Stomach (tissue), 9 donors: ENCODE data around the gene ZDBF2. TPM values are rescaled to one million over a fixed set of nuclear protein-coding genes. Genes with fewer than 3 reads are reported as not detected.

Source experiments
- DNase-seq, 2 donors: peaks; one replicate each; pipeline versions ENCODE4 v3.0.0 to v3.0.0-alpha.2; 2013 to 2019
- H3K27ac ChIP-seq, 5 donors: fragments of 200-600 bp in 4 of 5; sonication (generic) in 4 of 5; one replicate each; pipeline ENCODE4 v1.5.1; 2013 to 2019; ENCODE audit warnings: mild to moderate bottlenecking in 1 of 5, moderate library complexity in 1 of 5
- H3K27me3 ChIP-seq, 3 donors: fragments of 200-600 bp; sonication (generic); one replicate each; pipeline ENCODE4 v1.5.1; 2017 to 2019; ENCODE audit warnings: mixed run types in 1 of 3
- H3K36me3 ChIP-seq, 4 donors: fragments of 200-600 bp; sonication (generic); 1 replicate in 3 of 4; 2 replicates in 1 of 4; pipeline ENCODE4 v1.5.1; 2016 to 2019
- H3K4me1 ChIP-seq, 4 donors: fragments of 200-600 bp; sonication (generic); one replicate each; pipeline ENCODE4 v1.5.1; 2016 to 2019
- H3K4me3 ChIP-seq, 4 donors: fragments of 200-600 bp; sonication (generic) in 3 of 4; one replicate each; pipeline ENCODE4 v1.5.1; 2016 to 2019; ENCODE audit warnings: mild to moderate bottlenecking in 1 of 4
- H3K9me3 ChIP-seq, 4 donors: fragments of 200-600 bp; sonication (generic); one replicate each; pipeline ENCODE4 v1.5.1; 2016 to 2019
- CTCF ChIP-seq, 7 experiments: fragments of 450-650 bp in 4 of 7; fragments of 200-600 bp in 3 of 7; sonication (generic) in 3 of 7; IDR thresholded peaks; one replicate each; pipeline ENCODE4 v1.5.1; 2016 to 2019; ENCODE audit warnings: antibody characterized with exemption in 7 of 7, control low read depth in 2 of 7, mild to moderate bottlenecking in 1 of 7
- EP300 ChIP-seq: sonication (generic); formaldehyde crosslinking; IDR thresholded peaks from one replicate; pipeline ENCODE4 v1.6.1; 2017; ENCODE audit warnings: antibody characterized with exemption
- POLR2A ChIP-seq, 4 donors: fragments of 450-650 bp; IDR thresholded peaks; one replicate each; pipeline ENCODE4 v1.6.1; 2016; ENCODE audit warnings: antibody characterized with exemption in 4 of 4, control low read depth in 2 of 4, mild to moderate bottlenecking in 1 of 4, moderate library complexity in 1 of 4
- POLR2AphosphoS5 ChIP-seq, 3 donors: sonication (generic); formaldehyde crosslinking; IDR thresholded peaks; one replicate each; pipeline ENCODE4 v1.6.1; 2016; ENCODE audit warnings: antibody characterized with exemption in 3 of 3
- WGBS, 5 donors: extraction: QIAGEN DNeasy Blood & Tissue Kit in 3 of 5; methylation state at CpG; one replicate each; pipeline versions ENCODE4 v1.1.5 to v1.1.7; 2013 to 2018; 5-methylcytosine and 5-hydroxymethylcytosine counted together
- intact Hi-C: fragments of 100-400 bp; cut with DNase I; formaldehyde crosslinking; loops from one replicate; pipeline ENCODE4 v1.15.1; 2023; ENCODE audit warnings: low total_unique reads
- polyA plus RNA-seq, 3 donors: library from polyadenylated mRNA; stranded (reverse); fragments of 200-250 nt; gene quantifications; one replicate each; pipeline ENCODE4 v1.2.3, GENCODE V29; 2013
- small RNA-seq, 4 donors: library from RNA; depleted of rRNA; stranded (forward); fragments of <200 nt; gene quantifications; one replicate each; pipeline ENCODE3, GENCODE V24; 2016
- total RNA-seq, 5 donors: library from RNA; depleted of rRNA; stranded (reverse); fragments of >200 nt; gene quantifications; one replicate each; pipeline versions ENCODE4 v1.1.0 to v1.2.3, GENCODE V29; 2014 to 2016
- donor health status: healthy with polysubstance abuse.
- donor health status: Bipolar disorder and iron deficiency.
- donor health status: healthy.

The ZDBF2 gene
- total and polyA plus RNA-seq, 8 donors, result 0.93 to 38.5 (median 6.5) TPM

- Histone ChIP-seq H3K36me3 (no peaks in the 10 kb centered on the region), H3K9me3 (peaks cover 0 to 9% (median 4%) of the 10 kb centered on the region in 4 donors), H3K27ac (no peak overlapping the region), H3K27me3 (no peaks in the 10 kb centered on the region), H3K4me1 (no peaks in the 10 kb centered on the region), H3K4me3 (no peak overlapping the region)
- no peak for DNase-seq
- WGBS, 5 donors, result 84 to 93% (median 86%) methylated on average over 2 of the region's 2 CpGs
- intact Hi-C loops, result no loop called here
- TF ChIP-seq POLR2AphosphoS5 (IDR thresholded peaks at IDR 0.05) (no peak), POLR2A (IDR thresholded peaks at IDR 0.05) (no peak), EP300 (no peak), CTCF (IDR thresholded peaks at IDR 0.05) (no peak)
Measured at GRCh38 chr2:206361407-206362045, 87.1 kb downstream of the ZDBF2 start.

Small RNA genes lying within 50 kb of the gene (small RNA-seq; reads per million reads assigned to genes)
- gene HMGN1P6 (0 reads per million in 4 donors), gene RN7SKP260 (0 reads per million in 4 donors)

Other genes starting within 250 kb of the ZDBF2 start
- 10 to 100 TPM; 19.2 to 67.1 (median 36.5) TPM for gene INO80D, start 188.5 kb upstream of the ZDBF2 start, total RNA-seq
- 1 to 10 TPM in 2 of 3 donors, under 1 TPM in 1; 0.46 to 1.5 (median 1.3) TPM for gene INO80D, start 188.5 kb upstream of the ZDBF2 start, polyA plus RNA-seq
- gene NDUFS1, start 115.2 kb upstream of the ZDBF2 start, total RNA-seq, result 100 to 1,000 TPM in 2 of 5 donors, 10 to 100 TPM in 2, 1 to 10 TPM in 1; 9.8 to 143 (median 96.2) TPM
- 10 to 100 TPM; 17.7 to 29.2 (median 25.3) TPM for gene NDUFS1, start 115.2 kb upstream of the ZDBF2 start, polyA plus RNA-seq
- gene EEF1B2, start 114.8 kb upstream of the ZDBF2 start, total RNA-seq, result 100 to 1,000 TPM in 4 of 5 donors, 10 to 100 TPM in 1; 62.6 to 818 (median 284) TPM
- gene EEF1B2, start 114.8 kb upstream of the ZDBF2 start, polyA plus RNA-seq, result 1,000 to 10,000 TPM in 1 of 3 donors, 100 to 1,000 TPM in 2; 744 to 1,000 (median 790) TPM
- gene ADAM23, start 168.9 kb downstream of the ZDBF2 start, total RNA-seq, result 1 to 10 TPM in 3 of 5 donors, under 1 TPM in 1, not detected in 1; 0.87 to 3.9 (median 2.5) TPM
- 1 to 10 TPM in 2 of 3 donors, under 1 TPM in 1; 0.85 to 1.4 (median 1.4) TPM for gene ADAM23, start 168.9 kb downstream of the ZDBF2 start, polyA plus RNA-seq